ENCODE measurements around the gene ACOX2. TPM values are rescaled to one million over a fixed set of nuclear protein-coding genes. Genes with fewer than 3 reads are reported as not detected.

ACOX2 gene
- total and polyA plus RNA-seq, 2 donors (not counting 3 experiments of a cell fraction or from before 2014, with no cell fraction given) = 1.5 to 10.5 TPM

DNA sequence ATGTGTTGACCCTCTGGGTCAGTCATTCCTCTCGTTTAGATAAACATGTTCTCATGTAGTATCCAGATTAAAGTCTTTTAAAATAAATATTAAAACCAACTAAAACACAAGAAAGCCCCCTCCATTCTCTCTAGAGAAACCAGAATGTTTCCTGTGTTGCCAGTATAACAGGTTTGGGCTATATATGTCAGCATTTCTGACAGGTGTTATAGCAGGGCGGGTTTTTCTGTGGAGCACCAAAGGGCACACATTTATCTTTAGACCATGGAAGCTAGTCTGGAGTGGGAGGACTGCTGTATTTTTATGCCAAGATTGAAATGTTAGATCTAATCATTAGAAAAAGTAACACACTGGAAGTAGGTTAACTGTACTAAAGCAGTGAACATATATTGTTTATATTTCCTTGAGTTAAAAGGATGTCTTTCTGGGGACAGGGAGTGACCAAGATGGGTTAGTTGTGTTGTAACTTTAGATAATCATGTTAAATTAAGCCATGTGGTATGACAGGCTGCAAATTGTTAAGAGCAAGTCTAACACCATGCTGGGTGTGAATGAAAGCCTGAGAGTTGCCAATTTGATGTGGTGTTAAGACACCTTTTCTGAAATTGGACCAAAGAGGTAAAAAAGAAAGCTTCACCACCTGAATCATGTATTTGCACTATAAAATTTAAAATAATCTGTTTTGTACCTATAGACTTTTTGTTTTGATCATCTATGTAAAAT is 29.5 kb downstream of the ACOX2 start:
- intact Hi-C loops (cut with micrococcal nuclease) = no loop called here
- no peak overlapping the region for H3K27ac ChIP-seq (ENCODE audit: insufficient read depth, low read depth, low read length)
- dilution Hi-C loops (cut with MboI; ENCODE audit: extremely low pct_ligation_motif_present, low sequenced_read_pairs) = no loop called here
- CTCF ChIA-PET = no interaction called here
- no peak for DNase-seq (ENCODE audit: low read depth, low spot score)
- no TSS peak for BruUV-seq (replicated peaks)
- H4K20me1 ChIP-seq (replicated peaks; ENCODE audit: control insufficient read depth, extremely low read depth, insufficient read depth, low read length) = peaks cover 2% of the 10 kb centered on the region
- no peaks in the 10 kb centered on the region for H3K36me3 ChIP-seq (ENCODE audit: control insufficient read depth in 2 of 2, extremely low read depth in 1 of 2, insufficient read depth in 2 of 2, low read length in 2 of 2)
- POLR2A ChIA-PET = no interaction called here
- no peaks in the 10 kb centered on the region for H3K79me2 ChIP-seq (ENCODE audit: control insufficient read depth, insufficient read depth, low read length)
- H3K9ac ChIP-seq (replicated peaks; ENCODE audit: extremely low read depth, insufficient read depth, low read length) = no peak overlapping the region
- no peak overlapping the region for H3K4me3 ChIP-seq (replicated peaks in 1 of 3; ENCODE audit: insufficient read depth in 1 of 3, low read depth in 1 of 3, low read length in 3 of 3)
- no peaks in the 10 kb centered on the region for H3K4me1 ChIP-seq (ENCODE audit: control insufficient read depth, extremely low read depth, insufficient read depth, low read length)
- FAIRE-seq = no peak
- no peak overlapping the region for H3K4me2 ChIP-seq (ENCODE audit: insufficient read depth, low read length)
- H3K9me1 ChIP-seq (replicated peaks; ENCODE audit: control insufficient read depth, extremely low read depth, insufficient read depth, low read length) = no peaks in the 10 kb centered on the region
- no peaks in the 10 kb centered on the region for H3K9me3 ChIP-seq (replicated peaks; ENCODE audit: control insufficient read depth, insufficient read depth, low read length)
- H2AFZ ChIP-seq (ENCODE audit: low read depth, low read length) = no peak overlapping the region
- no peak for TF ChIP-seq MAX (IDR thresholded peaks at IDR 0.05; ENCODE audit: insufficient read depth, insufficient read length)
- H3K27me3 ChIP-seq (ENCODE audit: control insufficient read depth in 2 of 2, insufficient read depth in 2 of 2, low read length in 2 of 2) = no peaks in the 10 kb centered on the region

- no peaks in the 10 kb centered on the region for H4K20me1 ChIP-seq (replicated peaks; ENCODE audit: control insufficient read depth, extremely low read depth, insufficient read depth, low read length)
- no peak overlapping the region for H3K27ac ChIP-seq (ENCODE audit: insufficient read depth, low read depth, low read length)
- H3K36me3 ChIP-seq (ENCODE audit: control insufficient read depth in 2 of 2, extremely low read depth in 1 of 2, insufficient read depth in 2 of 2, low read length in 2 of 2) = no peaks in the 10 kb centered on the region
- FAIRE-seq (no peak), DNase-seq (ENCODE audit: low read depth, low spot score) (no peak)
- H2AFZ ChIP-seq (ENCODE audit: low read depth, low read length) = no peak overlapping the region
- H3K9me3 ChIP-seq (replicated peaks; ENCODE audit: control insufficient read depth, insufficient read depth, low read length) = no peaks in the 10 kb centered on the region
- intact Hi-C loops (cut with micrococcal nuclease) = no loop called here
- H3K79me2 ChIP-seq (ENCODE audit: control insufficient read depth, insufficient read depth, low read length) = peaks cover 2% of the 10 kb centered on the region
- POLR2A ChIA-PET = no interaction called here
- no peak overlapping the region for H3K9ac ChIP-seq (replicated peaks; ENCODE audit: extremely low read depth, insufficient read depth, low read length)
- no peaks in the 10 kb centered on the region for H3K4me1 ChIP-seq (ENCODE audit: control insufficient read depth, extremely low read depth, insufficient read depth, low read length)
- dilution Hi-C loops (cut with MboI; ENCODE audit: extremely low pct_ligation_motif_present, low sequenced_read_pairs) = no loop called here
- H3K27me3 ChIP-seq (ENCODE audit: control insufficient read depth in 2 of 2, insufficient read depth in 2 of 2, low read length in 2 of 2) = no peaks in the 10 kb centered on the region
- TF ChIP-seq MAX (IDR thresholded peaks at IDR 0.05; ENCODE audit: insufficient read depth, insufficient read length) (no peak), MYC (IDR thresholded peaks at IDR 0.05; ENCODE audit: low read depth, low read length) (no peak), POLR2A (IDR thresholded peaks at IDR 0.05; ENCODE audit: low read depth, low read length) (no peak), POLR2AphosphoS5 (IDR thresholded peaks at IDR 0.05; ENCODE audit: insufficient read depth, low read depth, low read length) (no peak), JUN (IDR thresholded peaks at IDR 0.05; ENCODE audit: borderline replicate concordance, insufficient read depth, insufficient read length, low read depth) (no peak), EZH2 (IDR thresholded peaks at IDR 0.05; ENCODE audit: borderline replicate concordance, low read depth, low read length, severe bottlenecking) (no peak), FOS (IDR thresholded peaks at IDR 0.05; ENCODE audit: borderline replicate concordance, insufficient read depth, low read length) (no peak), GATA2 (IDR thresholded peaks at IDR 0.05; ENCODE audit: insufficient read depth, insufficient read length, low read depth, low read length) (no peak)
- TF ChIP-seq, protein P1, sequence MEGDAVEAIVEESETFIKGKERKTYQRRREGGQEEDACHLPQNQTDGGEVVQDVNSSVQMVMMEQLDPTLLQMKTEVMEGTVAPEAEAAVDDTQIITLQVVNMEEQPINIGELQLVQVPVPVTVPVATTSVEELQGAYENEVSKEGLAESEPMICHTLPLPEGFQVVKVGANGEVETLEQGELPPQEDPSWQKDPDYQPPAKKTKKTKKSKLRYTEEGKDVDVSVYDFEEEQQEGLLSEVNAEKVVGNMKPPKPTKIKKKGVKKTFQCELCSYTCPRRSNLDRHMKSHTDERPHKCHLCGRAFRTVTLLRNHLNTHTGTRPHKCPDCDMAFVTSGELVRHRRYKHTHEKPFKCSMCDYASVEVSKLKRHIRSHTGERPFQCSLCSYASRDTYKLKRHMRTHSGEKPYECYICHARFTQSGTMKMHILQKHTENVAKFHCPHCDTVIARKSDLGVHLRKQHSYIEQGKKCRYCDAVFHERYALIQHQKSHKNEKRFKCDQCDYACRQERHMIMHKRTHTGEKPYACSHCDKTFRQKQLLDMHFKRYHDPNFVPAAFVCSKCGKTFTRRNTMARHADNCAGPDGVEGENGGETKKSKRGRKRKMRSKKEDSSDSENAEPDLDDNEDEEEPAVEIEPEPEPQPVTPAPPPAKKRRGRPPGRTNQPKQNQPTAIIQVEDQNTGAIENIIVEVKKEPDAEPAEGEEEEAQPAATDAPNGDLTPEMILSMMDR (IDR thresholded peaks at IDR 0.05; ENCODE audit: extremely low read depth in 1 of 2, insufficient read depth in 1 of 2, low read depth in 1 of 2, low read length in 2 of 2) = no peak
- H3K4me2 ChIP-seq (ENCODE audit: insufficient read depth, low read length) = no peak overlapping the region
- CTCF ChIA-PET = interaction anchor here (1.5 kb wide), 1 partner anchor 8 kb away, joined by 7 read pairs; no protein-coding TSS in a partner anchor
- BruUV-seq (replicated peaks) = no TSS peak
- H3K9me1 ChIP-seq (replicated peaks; ENCODE audit: control insufficient read depth, extremely low read depth, insufficient read depth, low read length) = no peaks in the 10 kb centered on the region
- H3K4me3 ChIP-seq (replicated peaks in 1 of 3; ENCODE audit: insufficient read depth in 1 of 3, low read depth in 1 of 3, low read length in 3 of 3) = no peak overlapping the region
These were observed 34.1 kb downstream of the ACOX2 start for GRCh38 chr3:58502872-58503271.
